Stimulated activated CD4-positive, alpha-beta T cell treated with anti-CD3 and anti-CD28 coated beads, TNF-alpha, amount 100 ng/mL, for 24 hours (primary cell): ENCODE results near the gene PIP5K1A.
A peak's percentile ranks its signal among the peaks of the same experiment; 100 is the strongest.
"Not testable (repeated sequence)": the region's sequence is repeated elsewhere in the genome, so short reads cannot be mapped to it uniquely, and the experiment has no call there.

Experiments used
- DNase-seq, 3 experiments: peaks; one replicate each; pipeline ENCODE4 v3.0.0-alpha.2; 2020; ENCODE audit warnings: low read depth in 3 of 3

PIP5K1A gene, protein sequence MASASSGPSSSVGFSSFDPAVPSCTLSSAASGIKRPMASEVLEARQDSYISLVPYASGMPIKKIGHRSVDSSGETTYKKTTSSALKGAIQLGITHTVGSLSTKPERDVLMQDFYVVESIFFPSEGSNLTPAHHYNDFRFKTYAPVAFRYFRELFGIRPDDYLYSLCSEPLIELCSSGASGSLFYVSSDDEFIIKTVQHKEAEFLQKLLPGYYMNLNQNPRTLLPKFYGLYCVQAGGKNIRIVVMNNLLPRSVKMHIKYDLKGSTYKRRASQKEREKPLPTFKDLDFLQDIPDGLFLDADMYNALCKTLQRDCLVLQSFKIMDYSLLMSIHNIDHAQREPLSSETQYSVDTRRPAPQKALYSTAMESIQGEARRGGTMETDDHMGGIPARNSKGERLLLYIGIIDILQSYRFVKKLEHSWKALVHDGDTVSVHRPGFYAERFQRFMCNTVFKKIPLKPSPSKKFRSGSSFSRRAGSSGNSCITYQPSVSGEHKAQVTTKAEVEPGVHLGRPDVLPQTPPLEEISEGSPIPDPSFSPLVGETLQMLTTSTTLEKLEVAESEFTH

DNA sequence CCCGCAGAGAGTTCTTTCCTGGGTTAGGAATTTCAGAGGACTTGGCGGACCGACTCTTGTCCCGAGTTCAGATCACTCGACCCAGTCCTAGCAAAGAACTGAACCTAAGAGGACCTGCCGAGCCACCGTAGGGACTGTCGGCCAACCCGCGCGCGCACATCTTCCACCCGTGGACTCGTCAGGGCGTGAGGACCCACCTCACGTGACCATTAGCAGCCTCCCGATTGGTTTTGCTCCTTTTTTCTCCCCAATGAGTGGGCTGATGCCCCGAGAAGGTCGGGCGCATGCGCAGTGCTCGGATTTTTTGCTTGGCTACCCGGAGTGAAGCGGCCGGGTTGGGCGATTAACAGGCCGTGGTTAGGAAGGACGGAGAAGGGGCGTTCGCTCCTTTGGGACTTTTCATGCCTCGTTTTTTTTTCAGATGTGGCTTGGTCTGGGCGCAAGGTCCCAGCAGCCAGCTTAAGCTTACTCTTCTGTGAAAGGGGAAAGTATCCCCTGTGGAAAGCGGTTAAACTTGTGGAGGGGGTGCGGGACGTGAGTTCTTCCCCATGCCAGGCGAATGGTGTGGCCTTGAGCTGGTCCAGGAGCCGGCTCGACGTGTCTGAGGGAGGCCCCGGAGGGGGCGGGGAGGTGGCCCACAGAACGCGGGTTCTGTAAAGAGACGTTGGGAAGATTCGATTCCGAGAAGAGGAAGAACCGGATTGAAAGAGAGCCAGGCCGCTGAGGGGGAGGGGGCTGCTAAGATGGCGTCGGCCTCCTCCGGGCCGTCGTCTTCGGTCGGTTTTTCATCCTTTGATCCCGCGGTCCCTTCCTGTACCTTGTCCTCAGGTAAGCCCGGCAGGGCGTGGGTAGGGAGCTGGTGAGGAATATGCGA, at the start of gene PIP5K1A:
PIP5K1A (plus strand) TSS at position 299 of the 874 bp plus-strand sequence; CDS start at position 744, 445 bp downstream.
- peak; percentile 98 to 99 (median 98) for DNase-seq

DNA sequence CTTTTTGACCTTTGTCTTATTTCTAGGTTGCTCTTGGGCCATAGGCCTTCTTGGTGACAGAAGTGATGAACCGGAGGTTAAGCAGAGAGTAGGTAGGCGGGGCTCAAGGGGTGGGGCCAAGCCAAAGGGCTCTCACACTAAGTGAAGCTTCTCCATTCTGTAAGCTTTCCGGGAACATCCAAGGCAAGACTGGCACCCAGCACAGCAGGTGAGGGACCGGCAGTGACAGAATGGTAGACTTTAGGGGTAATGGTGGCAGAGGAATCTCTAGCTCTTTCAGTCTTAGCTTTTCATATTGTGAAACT, 41.9 kb upstream of the PIP5K1A start, which contains the start of gene TNFAIP8L2:
TNFAIP8L2 (plus strand) TSS at position 135 of the 305 bp plus-strand sequence. CDS start 2,049 bp downstream, outside the sequence.
- peak; percentile 54 to 86 (median 62) for DNase-seq

DNA sequence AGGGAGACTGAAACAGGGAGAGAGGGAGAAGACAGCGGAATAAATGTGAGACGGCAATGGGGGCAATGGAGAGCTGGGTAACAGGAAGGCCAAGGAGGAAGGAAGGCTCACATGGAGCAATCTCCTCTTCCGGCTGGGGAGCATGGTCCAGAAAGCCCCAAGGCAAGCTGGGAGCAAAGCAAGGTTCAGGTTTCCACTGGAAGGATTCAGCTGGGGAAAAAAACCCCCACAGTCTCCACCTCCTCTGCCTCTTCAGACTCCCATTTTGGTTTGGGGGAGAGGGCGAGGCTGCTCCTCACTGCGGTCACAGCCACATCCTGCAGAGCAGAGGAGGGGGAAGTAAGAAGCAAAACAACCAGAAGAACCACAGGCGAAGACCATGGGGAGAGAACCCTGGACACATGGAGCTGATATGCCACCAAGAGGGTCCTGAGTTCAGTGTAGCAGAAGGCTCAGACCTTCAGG, 41.3 kb upstream of the PIP5K1A start:
- peak in 1 of 3 experiments; percentile 68 for DNase-seq

DNA sequence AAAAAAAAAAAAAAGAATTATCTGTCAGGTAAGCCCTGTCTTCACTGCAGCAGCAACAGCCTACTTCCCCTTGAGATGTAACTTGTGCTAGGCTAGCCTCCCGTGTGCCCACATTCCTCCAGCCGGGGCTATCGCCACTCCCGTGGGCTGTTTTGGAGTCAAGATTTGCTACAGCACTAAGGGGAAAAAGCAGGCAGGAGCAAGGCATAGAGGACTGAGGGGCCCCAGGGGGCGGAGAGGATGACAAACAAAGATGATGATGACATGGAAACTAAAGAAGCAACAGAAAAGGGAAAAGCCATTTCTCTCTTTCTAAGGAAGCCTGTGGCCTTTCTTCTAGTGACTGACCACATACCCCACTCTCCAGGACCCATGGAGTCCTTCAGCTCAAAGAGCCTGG, 40.0 kb upstream of the PIP5K1A start:
- peak in 1 of 3 experiments; percentile 70 for DNase-seq

DNA sequence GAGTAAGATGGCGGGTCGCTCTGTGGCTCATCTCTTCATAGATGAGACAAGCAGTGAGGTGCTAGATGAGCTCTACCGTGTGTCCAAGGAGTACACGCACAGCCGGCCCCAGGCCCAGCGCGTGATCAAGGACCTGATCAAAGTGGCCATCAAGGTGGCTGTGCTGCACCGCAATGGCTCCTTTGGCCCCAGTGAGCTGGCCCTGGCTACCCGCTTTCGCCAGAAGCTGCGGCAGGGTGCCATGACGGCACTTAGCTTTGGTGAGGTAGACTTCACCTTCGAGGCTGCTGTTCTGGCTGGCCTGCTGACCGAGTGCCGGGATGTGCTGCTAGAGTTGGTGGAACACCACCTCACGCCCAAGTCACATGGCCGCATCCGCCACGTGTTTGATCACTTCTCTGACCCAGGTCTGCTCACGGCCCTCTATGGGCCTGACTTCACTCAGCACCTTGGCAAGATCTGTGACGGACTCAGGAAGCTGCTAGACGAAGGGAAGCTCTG, 39.6 kb upstream of the PIP5K1A start:
- DNase-seq: no peak

DNA sequence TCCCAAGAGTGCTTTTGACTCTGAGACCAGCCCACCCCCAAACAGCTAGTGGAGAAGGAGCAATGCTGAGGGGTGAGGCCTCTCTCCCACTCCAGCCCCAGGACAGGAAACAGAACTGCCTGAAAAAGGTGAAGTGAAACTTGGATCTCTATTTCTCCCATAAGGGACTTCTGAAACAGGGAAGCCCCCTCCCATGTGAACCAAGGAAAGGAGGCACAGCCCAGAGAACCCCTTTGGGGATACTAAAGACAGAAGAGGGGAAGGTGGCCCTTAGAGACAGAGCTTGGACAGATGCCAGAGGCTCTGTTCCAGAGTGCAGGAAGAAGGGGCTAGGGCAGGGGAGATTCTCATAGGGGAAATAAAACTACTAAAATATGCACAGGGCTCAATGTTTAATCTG, 39.0 kb upstream of the PIP5K1A start:
- DNase-seq: no peak

DNA sequence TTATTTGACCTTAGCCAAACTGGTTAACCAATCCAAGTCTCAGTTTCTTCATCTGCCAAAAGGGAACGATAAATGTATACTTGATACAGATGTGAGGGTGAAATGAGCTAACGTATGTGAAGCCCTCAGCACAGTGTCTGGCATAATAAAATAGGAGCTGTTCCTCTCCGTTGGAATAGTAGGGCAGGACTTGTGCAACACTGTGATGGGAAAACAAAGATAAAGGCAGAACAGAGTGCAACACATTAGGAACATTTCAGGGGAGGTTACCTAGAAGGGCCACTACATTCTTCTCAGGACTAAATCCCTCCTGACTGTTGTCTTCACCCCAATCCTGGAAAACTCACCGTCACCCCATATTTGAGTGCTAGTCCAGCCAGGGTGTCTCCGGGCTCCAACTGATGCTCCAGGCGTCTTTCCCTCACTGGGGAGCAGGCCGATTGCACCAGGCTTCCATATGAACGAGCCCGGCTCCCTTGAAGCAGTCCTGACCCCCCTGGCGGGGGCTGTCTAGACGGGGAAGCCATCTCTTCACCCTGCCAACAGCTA, 33.5 kb upstream of the PIP5K1A start:
- no peak for DNase-seq

DNA sequence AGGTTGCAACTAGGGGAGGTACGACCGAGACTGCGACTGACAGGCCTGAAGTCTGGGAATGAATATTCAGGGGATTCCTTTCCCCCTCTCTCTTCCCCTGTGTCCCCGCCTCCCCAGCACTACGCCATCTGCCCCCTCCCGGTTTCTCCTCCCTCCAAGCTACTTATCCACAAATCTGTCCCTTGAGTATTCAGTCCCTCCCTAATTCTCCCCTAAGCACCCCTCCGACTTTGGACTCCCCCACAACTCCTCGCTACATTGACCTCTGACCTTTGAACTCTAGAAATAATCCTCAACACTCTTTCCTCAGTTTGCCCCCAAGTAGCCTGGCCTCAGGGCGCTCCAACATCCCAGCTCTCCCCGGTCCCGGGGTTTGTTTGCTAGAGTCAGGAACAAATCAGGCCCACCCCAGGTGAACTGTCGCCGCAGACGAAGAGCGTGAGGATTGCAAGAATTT, 33.0 kb upstream of the PIP5K1A start:
- DNase-seq: no peak

DNA sequence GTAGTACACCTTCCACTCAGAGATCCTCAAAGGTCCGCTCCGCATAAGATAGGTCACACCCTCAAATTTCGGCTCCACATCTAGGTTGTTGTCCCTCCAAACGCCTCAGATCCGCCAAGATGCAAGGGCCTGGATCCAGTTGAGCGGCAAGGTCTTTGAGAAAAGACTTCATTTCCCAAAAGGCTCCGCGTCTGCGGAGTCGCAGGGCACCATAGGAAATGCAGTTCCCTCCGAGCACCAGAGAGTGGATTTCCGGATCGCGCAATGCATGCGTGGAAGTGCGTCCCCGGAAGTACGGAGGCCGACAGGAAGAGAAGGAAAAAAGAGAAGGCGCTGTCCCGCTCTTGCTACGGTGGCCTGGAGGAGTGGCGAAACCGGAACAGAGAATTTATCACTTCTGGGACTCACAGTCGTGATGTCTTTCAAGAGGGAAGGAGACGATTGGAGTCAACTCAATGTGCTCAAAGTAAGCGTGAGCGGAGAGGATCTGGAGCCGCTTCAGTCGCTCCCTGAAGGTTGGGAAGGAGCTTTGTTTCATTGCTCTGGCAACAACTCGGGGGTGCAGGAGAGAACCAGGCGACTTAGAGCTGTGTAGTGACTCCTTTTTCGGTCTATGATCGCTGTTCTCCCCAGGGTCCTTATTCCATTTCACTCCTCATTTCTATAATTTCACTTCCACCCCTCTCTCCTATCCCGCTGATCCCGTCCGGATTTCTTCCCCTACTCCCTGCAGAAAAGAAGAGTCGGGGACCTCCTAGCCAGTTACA, 32.4 kb upstream of the PIP5K1A start, which contains the start of the genes LYSMD1 and SCNM1:
LYSMD1 (minus strand) TSS at position 165 of the 767 bp plus-strand sequence. CDS start 644 bp downstream, outside the sequence.
SCNM1 (plus strand) TSS at position 407 of the 767 bp plus-strand sequence; CDS start at position 416, 9 bp downstream.
- peak; percentile 94 to 96 (median 95) for DNase-seq

DNA sequence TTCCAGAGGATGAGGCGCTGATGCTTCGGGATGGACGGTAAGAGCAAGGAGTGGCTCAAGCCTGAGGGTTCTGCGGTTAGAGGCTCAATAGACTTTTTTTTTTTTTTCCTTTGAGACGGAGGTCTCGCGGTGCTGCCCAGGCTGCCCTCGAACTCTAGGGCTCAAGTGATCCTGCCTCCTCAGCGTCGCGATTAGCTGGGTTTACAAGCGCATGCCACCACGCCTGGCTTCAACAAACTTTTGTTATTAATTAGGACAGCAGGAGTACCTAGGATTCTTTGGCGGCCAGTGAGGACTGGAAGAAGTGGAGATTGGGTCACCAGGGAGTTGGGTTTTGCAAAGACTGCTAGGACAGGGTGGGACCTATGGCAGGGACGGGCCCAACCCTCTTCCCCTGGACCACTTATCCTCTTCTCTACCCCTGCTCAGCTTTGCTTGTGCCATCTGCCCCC, 31.8 kb upstream of the PIP5K1A start:
- no peak for DNase-seq

DNA sequence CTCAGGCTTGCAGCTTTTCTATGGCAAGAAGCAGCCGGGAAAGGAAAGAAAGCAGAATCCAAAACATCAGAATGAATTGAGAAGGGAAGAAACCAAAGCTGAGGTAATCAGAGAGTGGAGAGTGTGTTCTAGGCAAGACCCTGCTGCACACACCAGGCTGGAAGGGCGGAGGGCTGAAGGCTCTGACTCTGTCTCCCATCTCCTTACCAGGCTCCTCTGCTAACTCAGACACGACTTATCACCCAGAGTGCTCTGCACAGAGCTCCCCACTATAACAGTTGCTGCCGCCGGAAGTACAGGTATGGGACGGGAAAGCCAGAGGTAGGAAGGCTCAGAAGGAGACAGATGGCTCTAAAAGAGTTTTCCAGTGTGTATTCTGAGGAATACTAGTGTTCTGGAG, 31.2 kb upstream of the PIP5K1A start:
- DNase-seq: no peak

DNA sequence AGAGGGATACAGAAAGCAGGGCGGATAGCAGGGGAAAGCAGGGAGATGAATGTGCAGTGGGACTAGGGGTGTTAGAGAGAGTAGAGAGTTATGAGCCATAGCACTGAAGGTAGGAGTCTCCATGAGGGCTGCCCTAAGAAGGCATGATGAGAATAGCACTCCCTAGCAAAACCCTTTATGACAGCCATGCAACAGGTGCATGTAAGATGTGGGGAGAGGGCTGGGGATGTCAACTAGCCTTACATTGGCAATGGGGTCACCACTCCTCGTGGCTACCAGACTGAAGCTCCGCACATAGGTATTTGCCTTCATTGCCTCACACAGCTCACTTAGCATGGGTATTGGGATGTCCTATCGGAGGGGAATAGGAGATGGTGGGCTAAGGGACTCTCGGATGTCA, 27.2 kb upstream of the PIP5K1A start:
- DNase-seq: no peak

DNA sequence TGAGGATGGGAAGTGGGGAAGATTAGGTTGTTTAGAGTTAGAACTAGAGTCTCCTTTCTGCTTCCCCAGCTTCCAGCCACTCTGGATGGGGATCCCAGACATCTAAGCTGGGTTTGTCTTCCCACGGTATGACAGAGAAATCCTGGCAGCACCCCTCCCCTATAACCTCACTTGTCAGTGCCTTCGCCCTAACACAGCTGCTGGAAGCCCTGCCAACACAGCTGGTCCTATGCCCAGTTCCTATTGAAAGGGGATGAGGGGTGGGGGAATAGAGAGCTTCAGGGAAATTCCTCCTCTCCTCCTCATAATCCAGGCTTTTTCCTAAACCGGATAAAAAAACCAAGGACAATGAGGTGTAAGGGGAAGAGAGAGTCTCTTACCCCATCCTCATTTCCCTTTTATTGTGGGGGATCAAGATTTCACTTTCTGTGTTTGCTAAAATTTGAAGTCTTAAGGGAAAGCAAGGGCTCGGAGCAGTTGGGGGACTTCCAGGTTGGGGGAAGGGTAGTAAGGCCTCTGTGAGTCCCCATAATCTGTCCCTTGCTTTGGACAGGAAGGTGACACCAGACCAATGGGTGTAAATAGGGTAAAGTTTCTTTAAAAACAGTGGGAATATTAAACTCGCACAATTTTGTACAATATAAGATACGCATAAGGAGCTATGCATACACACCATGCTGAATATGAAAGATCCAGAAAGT, 23.2 kb upstream of the PIP5K1A start:
- DNase-seq: no peak

DNA sequence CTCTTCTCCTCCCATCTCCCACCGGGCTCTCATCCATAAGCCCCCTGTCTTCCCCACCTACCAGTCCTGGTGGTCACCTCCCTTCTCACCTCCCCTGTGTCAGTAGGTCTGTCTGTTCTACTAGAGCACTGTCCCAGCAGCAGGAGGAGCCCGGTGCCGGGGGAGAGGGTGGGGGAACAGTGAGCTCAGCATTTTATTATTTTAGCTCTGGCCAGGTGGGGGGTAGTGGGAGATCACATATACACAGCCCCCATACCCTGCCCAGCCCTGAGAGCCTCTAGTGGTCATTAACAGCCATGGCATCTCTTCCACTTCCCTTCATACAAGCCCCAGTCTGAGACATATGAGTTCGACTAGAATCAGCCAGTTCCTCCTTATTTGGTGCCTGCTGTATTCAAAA, 22.5 kb upstream of the PIP5K1A start, which contains the start of gene TMOD4:
TMOD4 (minus strand) TSS at position 119 of the 400 bp plus-strand sequence. CDS start 1,106 bp downstream, outside the sequence.
- no peak for DNase-seq

DNA sequence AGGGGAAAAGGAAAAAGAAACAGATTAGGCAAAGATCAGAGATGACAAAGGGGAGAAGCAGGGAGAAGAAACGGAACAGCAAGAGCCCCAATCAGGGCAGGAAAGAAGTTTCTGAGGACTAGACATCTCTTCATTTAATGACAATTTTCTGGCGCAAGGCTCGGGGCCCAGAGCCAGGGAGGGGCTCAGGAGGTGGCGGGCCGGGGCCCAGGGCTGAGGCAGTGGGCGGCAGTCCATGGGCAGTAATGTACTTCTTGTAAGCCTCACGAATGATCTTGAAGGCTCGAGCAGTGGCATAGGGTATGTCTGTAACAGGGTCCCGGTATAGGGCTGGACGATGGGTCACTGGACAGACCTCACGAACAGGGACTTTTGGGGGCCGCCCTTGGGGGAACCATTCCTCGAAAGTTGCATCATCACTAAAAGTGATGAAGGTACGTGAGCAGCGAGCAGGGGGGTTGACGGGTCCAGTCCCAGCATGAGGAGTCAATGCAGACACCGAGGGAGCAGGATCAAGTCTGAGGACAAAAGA, 21.8 kb upstream of the PIP5K1A start:
- DNase-seq: no peak

DNA sequence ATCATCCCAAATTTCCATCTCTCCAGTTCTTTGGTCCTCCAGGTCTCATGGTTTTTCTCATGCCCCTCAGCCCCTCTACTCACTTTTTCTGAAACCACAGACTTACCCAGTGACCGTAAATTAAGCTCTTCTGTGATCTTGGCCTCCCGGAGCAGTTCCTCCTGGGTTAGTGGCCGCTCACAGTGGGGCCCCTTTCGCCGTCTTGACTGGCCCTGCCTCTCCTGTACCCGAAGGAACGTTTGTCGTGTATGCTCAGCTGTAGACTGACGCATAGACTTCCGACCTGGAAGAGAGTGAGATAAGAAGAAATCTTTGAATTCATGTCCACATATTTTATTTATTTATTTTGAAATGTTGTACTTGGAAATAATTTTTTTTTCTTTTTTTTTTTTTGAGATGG, 14.1 kb upstream of the PIP5K1A start:
- no peak for DNase-seq

DNA sequence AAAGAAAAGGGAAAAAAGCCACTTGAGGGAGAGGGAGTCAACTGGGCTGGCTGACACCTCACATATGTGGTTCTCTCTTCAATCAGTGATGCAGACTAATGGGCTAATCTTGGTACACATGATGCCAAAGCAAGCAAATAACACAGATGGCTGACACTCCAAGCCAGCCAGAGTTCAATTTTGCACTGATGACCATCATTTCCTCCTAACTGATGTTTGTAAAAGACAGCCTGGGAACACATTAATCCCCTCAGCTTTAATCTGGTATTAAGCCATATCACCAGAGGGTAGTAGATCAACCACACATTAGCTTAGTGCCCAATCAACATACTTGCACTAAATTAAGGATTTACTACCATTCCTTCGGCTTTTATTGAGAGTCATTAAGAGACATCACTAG, 11.1 kb upstream of the PIP5K1A start:
- no peak for DNase-seq

DNA sequence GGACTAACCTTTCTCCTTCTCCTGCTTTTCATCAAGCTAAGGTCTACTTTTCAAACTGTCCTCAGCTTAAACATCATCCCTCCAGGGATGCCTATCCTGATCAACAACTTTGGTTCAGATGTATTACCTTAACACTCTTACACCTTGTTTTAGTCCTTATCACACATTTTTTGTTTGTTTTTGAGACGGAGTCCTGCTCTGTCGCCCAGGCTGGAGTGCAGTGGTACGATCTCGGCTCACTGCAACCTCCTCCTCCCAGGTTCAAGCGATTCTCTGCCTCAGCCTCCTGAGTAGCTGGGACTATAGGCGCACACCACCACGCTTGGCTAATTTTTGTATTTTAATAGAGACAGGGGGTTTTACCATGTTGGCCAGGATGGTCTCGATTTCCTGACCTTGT, 9.7 kb upstream of the PIP5K1A start:
- not testable (repeated sequence) for DNase-seq
